ENCODE measurements around the gene ALKBH2. TPM values are rescaled to one million over a fixed set of nuclear protein-coding genes. Genes with fewer than 3 reads are reported as not detected.
A peak's percentile ranks its signal among the peaks of the same experiment; 100 is the strongest.

Gene ALKBH2
- total RNA-seq, 2 donors from 2014 or later, result 15.3 to 21.9 TPM

DNA sequence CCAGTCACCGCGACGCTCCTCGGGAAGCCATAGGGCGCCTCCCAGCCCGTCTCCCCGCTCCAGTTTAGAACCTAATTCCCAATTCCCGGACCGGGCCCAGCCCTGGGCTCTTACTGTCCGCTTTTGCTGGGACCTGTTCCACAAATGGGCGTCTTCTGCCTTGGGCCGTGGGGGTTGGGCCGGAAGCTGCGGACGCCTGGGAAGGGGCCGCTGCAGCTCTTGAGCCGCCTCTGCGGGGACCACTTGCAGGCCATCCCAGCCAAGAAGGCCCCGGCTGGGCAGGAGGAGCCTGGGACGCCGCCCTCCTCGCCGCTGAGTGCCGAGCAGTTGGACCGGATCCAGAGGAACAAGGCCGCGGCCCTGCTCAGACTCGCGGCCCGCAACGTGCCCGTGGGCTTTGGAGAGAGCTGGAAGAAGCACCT is 4.9 kb upstream of the ALKBH2 start:
- Histone ChIP-seq H3K27me3 (replicated peaks; ENCODE audit: insufficient read depth) (no peaks in the 10 kb centered on the region), H3K4me3 (peak overlapping the region; percentile 83), H3K27ac (peak overlapping the region; percentile 82 to 85), H3K36me3 (peaks cover 5% of the 10 kb centered on the region), H3K9me3 (no peaks in the 10 kb centered on the region), H3K4me1 (ENCODE audit: control insufficient read depth in 1 of 2, low read depth in 2 of 2) (peaks cover 16 to 28% of the 10 kb centered on the region in 2 donors)
- peak; percentile 36 for ATAC-seq (ENCODE audit: insufficient number of reproducible peaks, low FRiP score, low read depth)
- TF ChIP-seq CTCF (IDR thresholded peaks at IDR 0.05), result no peak
- no peak for DNase-seq (ENCODE audit: low spot score)

GRCh38 chr12:109097435-109098182 is 4.3 kb upstream of the ALKBH2 start, which contains the start of gene UNG:
TSS of gene UNG (plus strand) at chr12:109097597. CDS start at chr12:109097680, 83 bp downstream.
- Histone ChIP-seq H3K36me3 (no peaks in the 10 kb centered on the region), H3K27me3 (replicated peaks; ENCODE audit: insufficient read depth) (no peaks in the 10 kb centered on the region), H3K27ac (peak within 1 kb of the TSS; percentile 82 to 85), H3K4me1 (ENCODE audit: control insufficient read depth in 1 of 2, low read depth in 2 of 2) (peaks cover 17 to 32% of the 10 kb centered on the region in 2 donors), H3K4me3 (peak within 1 kb of the TSS; percentile 83), H3K9me3 (no peaks in the 10 kb centered on the region)
- ATAC-seq (ENCODE audit: insufficient number of reproducible peaks, low FRiP score, low read depth) (peak; percentile 87), DNase-seq (ENCODE audit: low spot score) (peak; percentile 89)
- no peak for TF ChIP-seq CTCF (IDR thresholded peaks at IDR 0.05)

DNA sequence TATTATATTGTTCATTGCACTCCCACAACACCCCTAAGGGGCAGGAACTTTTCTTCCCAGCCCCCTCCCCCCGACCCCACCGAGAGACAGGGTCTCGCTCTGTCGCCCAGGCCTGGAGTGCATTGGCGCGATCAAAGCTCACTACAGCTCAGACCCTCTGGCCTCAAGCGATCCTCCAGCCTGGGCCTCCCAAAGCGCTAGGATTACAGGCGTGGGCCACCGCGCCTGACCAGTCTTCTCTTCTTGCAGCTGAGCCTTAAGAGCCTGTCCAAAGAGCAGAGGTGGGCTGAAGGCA is 3.8 kb upstream of the ALKBH2 start:
- H3K4me3 ChIP-seq, result no peak overlapping the region

GRCh38 chr12:109092497-109093021 is 713 bp downstream of the ALKBH2 start:
- TF ChIP-seq CTCF (IDR thresholded peaks at IDR 0.05), result no peak
- peaks cover 9 to 21% of the 10 kb centered on the region in 2 donors for H3K4me1 ChIP-seq (ENCODE audit: control insufficient read depth in 1 of 2, low read depth in 2 of 2)
- H3K4me3 ChIP-seq, result peak overlapping the region; percentile 78
- H3K27me3 ChIP-seq (replicated peaks; ENCODE audit: insufficient read depth), result no peaks in the 10 kb centered on the region
- H3K36me3 ChIP-seq, result peaks cover 12% of the 10 kb centered on the region
- no peaks in the 10 kb centered on the region for H3K9me3 ChIP-seq
- ATAC-seq (ENCODE audit: insufficient number of reproducible peaks, low FRiP score, low read depth), result no peak
- peak overlapping the region; percentile 63 to 74 for H3K27ac ChIP-seq
- no peak for DNase-seq (ENCODE audit: low spot score)

More for the DNA sequence above, 3.8 kb upstream of the ALKBH2 start:
- no peak for DNase-seq (ENCODE audit: low spot score)
- H3K27ac ChIP-seq, result no peak overlapping the region
- H3K4me1 ChIP-seq (ENCODE audit: control insufficient read depth in 1 of 2, low read depth in 2 of 2), result peaks cover 21 to 38% of the 10 kb centered on the region in 2 donors
- TF ChIP-seq CTCF (IDR thresholded peaks at IDR 0.05), result no peak
- no peaks in the 10 kb centered on the region for H3K27me3 ChIP-seq (replicated peaks; ENCODE audit: insufficient read depth)
- no peaks in the 10 kb centered on the region for H3K36me3 ChIP-seq
- H3K9me3 ChIP-seq, result no peaks in the 10 kb centered on the region
- ATAC-seq (ENCODE audit: insufficient number of reproducible peaks, low FRiP score, low read depth), result no peak

GRCh38 chr12:109089683-109090082 is 3.6 kb downstream of the ALKBH2 start:
- H3K9me3 ChIP-seq, result no peaks in the 10 kb centered on the region
- H3K4me3 ChIP-seq, result no peak overlapping the region
- no peak overlapping the region for H3K27ac ChIP-seq
- ATAC-seq (ENCODE audit: insufficient number of reproducible peaks, low FRiP score, low read depth), result no peak
- no peak for DNase-seq (ENCODE audit: low spot score)
- H3K36me3 ChIP-seq, result peaks cover 28% of the 10 kb centered on the region
- peaks cover 5 to 16% of the 10 kb centered on the region in 2 donors for H3K4me1 ChIP-seq (ENCODE audit: control insufficient read depth in 1 of 2, low read depth in 2 of 2)
- TF ChIP-seq CTCF (IDR thresholded peaks at IDR 0.05), result no peak
- no peaks in the 10 kb centered on the region for H3K27me3 ChIP-seq (replicated peaks; ENCODE audit: insufficient read depth)

All from thoracic aorta (tissue), 2 donors.